ENCODE measurements around the gene HMG20B.

HMG20B gene

DNA sequence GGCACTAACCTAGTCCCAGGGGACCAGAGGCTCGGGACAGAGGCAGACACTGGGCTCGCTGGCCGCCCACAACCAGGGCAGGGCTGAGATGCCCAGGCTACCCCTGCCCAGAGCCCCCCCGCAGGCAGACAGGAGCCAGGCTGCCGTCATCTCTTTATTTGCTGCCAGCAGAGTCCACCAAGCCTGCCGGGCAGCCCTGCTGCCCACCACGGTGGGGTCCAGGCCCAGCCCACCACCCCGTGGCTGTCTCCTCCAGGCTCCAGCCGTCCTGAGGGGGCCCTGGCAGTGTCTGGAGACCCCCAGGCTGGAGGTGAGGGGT lies 28.7 kb upstream of the HMG20B start:
- H3K4me3 ChIP-seq (replicated peaks; ENCODE audit: insufficient read depth, low read length), result no peak overlapping the region
- H3K27me3 ChIP-seq (ENCODE audit: insufficient read depth, poor library complexity, severe bottlenecking), result no peaks in the 10 kb centered on the region
- DNase-seq (ENCODE audit: low read depth in 1 of 2, low spot score in 1 of 2), result no peak
- no peak overlapping the region for H3K27ac ChIP-seq (replicated peaks)
- TF ChIP-seq POLR2AphosphoS5 (IDR thresholded peaks at IDR 0.05; ENCODE audit: low read depth), result no peak
- TF ChIP-seq GABPA (IDR thresholded peaks at IDR 0.05; ENCODE audit: low read depth), result no peak

DNA sequence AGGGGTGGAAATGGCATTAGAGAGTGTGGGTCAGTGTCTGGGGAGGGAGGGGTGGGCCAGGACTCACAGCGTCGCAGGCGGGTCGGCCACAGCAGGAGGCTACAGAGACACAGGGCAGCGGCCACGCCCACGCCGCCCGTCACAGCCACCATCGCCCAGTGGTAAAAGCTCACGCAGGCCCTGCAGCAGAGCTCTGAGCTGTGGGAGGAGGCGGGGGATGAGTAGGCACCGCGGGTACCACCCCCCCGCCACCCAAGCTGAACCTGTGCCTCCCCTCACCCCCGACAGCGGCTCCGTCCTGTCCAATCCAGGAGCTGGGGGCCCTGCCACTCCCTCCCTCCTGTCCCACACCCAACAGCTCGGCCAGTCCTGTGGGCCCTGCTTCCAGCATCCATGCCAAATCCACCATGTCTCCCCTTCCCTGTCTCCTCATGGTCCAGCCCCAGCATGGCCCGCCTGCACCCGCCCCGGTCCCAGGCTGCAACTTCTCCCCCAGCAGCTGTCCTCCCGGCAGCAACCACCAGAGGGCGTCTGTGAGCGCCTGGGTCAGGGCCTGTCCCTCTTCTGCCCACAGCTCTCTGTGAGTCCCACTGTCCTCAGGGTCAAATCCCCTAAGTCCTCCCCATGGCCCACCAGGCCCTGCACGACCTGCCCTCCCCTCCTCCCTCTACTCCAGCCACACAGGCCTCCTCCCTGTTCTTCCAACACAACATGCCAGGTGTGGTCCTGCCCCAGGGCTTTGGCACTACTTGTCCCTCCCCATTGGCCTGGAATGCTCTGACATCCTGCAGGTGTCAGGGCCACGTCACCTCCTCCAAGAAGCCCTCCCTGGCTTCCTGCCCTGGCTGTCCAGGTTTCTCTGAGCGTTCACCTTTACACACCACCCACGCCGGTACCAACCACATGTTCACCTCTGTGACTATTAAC lies 27.7 kb upstream of the HMG20B start:
- DNase-seq (ENCODE audit: low read depth in 1 of 2, low spot score in 1 of 2), result peak in 1 of 2 experiments; percentile 71
- H3K27ac ChIP-seq (replicated peaks), result no peak overlapping the region
- H3K4me3 ChIP-seq (replicated peaks; ENCODE audit: insufficient read depth, low read length), result no peak overlapping the region
- TF ChIP-seq POLR2AphosphoS5 (IDR thresholded peaks at IDR 0.05; ENCODE audit: low read depth), result no peak; the same call in 1 of the 2 replicates
- TF ChIP-seq, protein P1, sequence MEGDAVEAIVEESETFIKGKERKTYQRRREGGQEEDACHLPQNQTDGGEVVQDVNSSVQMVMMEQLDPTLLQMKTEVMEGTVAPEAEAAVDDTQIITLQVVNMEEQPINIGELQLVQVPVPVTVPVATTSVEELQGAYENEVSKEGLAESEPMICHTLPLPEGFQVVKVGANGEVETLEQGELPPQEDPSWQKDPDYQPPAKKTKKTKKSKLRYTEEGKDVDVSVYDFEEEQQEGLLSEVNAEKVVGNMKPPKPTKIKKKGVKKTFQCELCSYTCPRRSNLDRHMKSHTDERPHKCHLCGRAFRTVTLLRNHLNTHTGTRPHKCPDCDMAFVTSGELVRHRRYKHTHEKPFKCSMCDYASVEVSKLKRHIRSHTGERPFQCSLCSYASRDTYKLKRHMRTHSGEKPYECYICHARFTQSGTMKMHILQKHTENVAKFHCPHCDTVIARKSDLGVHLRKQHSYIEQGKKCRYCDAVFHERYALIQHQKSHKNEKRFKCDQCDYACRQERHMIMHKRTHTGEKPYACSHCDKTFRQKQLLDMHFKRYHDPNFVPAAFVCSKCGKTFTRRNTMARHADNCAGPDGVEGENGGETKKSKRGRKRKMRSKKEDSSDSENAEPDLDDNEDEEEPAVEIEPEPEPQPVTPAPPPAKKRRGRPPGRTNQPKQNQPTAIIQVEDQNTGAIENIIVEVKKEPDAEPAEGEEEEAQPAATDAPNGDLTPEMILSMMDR (IDR thresholded peaks at IDR 0.05; ENCODE audit: insufficient read depth, low read length), result peak; percentile 86
- H3K27me3 ChIP-seq (ENCODE audit: insufficient read depth, poor library complexity, severe bottlenecking), result no peaks in the 10 kb centered on the region

DNA sequence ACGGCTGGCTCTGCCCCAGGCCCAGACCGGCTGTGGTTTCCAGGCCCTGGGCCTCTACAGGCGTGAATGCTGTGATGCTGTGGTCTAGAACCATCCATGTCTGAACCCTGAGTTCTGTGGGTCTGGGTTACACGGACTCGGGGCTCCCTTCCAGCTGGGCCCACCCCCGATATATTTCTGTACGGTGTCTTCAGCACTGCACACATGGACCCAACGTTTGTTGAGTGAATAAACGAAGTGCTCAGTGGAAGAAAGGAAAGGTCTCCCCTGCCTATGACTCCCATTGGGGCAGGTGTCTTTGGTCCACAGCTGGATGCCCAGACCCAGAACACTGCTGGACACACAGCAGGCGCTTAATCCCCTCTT lies 27.1 kb upstream of the HMG20B start:
- no peak for DNase-seq (ENCODE audit: low read depth in 1 of 2, low spot score in 1 of 2)
- Histone ChIP-seq H3K27me3 (ENCODE audit: insufficient read depth, poor library complexity, severe bottlenecking) (no peaks in the 10 kb centered on the region), H3K27ac (replicated peaks) (no peak overlapping the region), H3K4me3 (replicated peaks; ENCODE audit: insufficient read depth, low read length) (no peak overlapping the region)
- TF ChIP-seq GABPA (IDR thresholded peaks at IDR 0.05; ENCODE audit: low read depth), result no peak
- TF ChIP-seq, protein P2, sequence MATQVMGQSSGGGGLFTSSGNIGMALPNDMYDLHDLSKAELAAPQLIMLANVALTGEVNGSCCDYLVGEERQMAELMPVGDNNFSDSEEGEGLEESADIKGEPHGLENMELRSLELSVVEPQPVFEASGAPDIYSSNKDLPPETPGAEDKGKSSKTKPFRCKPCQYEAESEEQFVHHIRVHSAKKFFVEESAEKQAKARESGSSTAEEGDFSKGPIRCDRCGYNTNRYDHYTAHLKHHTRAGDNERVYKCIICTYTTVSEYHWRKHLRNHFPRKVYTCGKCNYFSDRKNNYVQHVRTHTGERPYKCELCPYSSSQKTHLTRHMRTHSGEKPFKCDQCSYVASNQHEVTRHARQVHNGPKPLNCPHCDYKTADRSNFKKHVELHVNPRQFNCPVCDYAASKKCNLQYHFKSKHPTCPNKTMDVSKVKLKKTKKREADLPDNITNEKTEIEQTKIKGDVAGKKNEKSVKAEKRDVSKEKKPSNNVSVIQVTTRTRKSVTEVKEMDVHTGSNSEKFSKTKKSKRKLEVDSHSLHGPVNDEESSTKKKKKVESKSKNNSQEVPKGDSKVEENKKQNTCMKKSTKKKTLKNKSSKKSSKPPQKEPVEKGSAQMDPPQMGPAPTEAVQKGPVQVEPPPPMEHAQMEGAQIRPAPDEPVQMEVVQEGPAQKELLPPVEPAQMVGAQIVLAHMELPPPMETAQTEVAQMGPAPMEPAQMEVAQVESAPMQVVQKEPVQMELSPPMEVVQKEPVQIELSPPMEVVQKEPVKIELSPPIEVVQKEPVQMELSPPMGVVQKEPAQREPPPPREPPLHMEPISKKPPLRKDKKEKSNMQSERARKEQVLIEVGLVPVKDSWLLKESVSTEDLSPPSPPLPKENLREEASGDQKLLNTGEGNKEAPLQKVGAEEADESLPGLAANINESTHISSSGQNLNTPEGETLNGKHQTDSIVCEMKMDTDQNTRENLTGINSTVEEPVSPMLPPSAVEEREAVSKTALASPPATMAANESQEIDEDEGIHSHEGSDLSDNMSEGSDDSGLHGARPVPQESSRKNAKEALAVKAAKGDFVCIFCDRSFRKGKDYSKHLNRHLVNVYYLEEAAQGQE (IDR thresholded peaks at IDR 0.05; ENCODE audit: insufficient replicate concordance, low read depth), result peak; percentile 79
- no peak for TF ChIP-seq SPI1 (IDR thresholded peaks at IDR 0.05; ENCODE audit: borderline replicate concordance, low read depth)
- 0 out of 2 replicates have a peak, but pooled peaks have one; percentile 4 for TF ChIP-seq POLR2AphosphoS5 (IDR thresholded peaks at IDR 0.05; ENCODE audit: low read depth)
- TF ChIP-seq, protein P1 (IDR thresholded peaks at IDR 0.05; ENCODE audit: insufficient read depth, low read length), result no peak

DNA sequence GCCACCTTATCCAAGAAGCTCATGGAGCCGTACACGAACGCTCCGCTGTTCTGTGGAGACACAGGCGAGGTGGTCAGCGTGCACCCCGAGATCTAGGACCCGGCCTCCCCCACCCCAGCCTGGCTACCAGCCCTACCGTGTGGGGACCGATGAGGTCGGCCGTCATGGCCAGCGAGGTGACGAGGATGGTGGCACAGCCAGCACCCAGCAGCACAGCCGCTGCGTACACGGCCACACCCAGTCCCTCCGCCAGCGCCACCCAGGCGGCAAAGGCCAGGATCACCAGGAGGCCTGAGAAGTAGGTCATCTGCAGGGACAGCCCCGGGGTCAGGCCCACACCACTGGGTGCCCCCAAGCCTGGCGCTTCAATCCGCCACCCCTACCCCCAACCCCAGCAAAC lies 26.6 kb upstream of the HMG20B start:
- no peak for TF ChIP-seq SPI1 (IDR thresholded peaks at IDR 0.05; ENCODE audit: borderline replicate concordance, low read depth)
- H3K4me3 ChIP-seq (replicated peaks; ENCODE audit: insufficient read depth, low read length), result no peak overlapping the region
- H3K27ac ChIP-seq (replicated peaks), result no peak overlapping the region
- no peak for DNase-seq (ENCODE audit: low read depth in 1 of 2, low spot score in 1 of 2)
- H3K27me3 ChIP-seq (ENCODE audit: insufficient read depth, poor library complexity, severe bottlenecking), result no peaks in the 10 kb centered on the region

DNA sequence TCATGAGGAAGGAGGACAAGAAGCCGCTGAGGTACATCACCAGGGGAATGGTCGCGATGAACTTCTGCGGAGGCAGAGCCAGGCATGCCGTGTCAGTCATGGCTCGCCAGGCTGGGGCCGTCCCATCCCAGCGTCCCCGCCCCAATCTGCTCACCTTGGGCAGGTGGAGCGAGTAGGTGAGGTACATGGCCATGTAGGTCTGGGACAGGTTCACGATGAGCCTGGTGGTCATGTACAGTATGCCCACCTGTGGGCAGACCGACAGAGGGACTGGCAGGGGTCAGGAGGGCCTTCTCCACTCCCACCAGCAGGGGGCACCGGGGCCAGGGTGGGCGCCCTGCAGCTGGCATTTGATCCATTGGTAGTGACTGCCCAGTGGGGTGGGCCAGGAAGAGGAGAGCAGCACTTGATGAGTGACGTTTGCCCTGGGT lies 25.4 kb upstream of the HMG20B start:
- H3K27me3 ChIP-seq (ENCODE audit: insufficient read depth, poor library complexity, severe bottlenecking), result no peaks in the 10 kb centered on the region
- no peak for DNase-seq (ENCODE audit: low read depth in 1 of 2, low spot score in 1 of 2)
- peak overlapping the region; percentile 89 for H3K27ac ChIP-seq (replicated peaks)
- H3K4me3 ChIP-seq (replicated peaks; ENCODE audit: insufficient read depth, low read length), result no peak overlapping the region
- TF ChIP-seq GABPA (IDR thresholded peaks at IDR 0.05; ENCODE audit: low read depth) (no peak), SPI1 (IDR thresholded peaks at IDR 0.05; ENCODE audit: borderline replicate concordance, low read depth) (no peak)
- TF ChIP-seq, protein P1 (IDR thresholded peaks at IDR 0.05; ENCODE audit: insufficient read depth, low read length), result peak; percentile 50
- TF ChIP-seq, protein P2 (IDR thresholded peaks at IDR 0.05; ENCODE audit: insufficient replicate concordance, low read depth), result no peak

All from HL-60 (cell line).